Measurements from ENCODE around the gene GOLGA2.
"Not testable (repeated sequence)": the region's sequence is repeated elsewhere in the genome, so short reads cannot be mapped to it uniquely, and the experiment has no call there.

Gene GOLGA2

DNA sequence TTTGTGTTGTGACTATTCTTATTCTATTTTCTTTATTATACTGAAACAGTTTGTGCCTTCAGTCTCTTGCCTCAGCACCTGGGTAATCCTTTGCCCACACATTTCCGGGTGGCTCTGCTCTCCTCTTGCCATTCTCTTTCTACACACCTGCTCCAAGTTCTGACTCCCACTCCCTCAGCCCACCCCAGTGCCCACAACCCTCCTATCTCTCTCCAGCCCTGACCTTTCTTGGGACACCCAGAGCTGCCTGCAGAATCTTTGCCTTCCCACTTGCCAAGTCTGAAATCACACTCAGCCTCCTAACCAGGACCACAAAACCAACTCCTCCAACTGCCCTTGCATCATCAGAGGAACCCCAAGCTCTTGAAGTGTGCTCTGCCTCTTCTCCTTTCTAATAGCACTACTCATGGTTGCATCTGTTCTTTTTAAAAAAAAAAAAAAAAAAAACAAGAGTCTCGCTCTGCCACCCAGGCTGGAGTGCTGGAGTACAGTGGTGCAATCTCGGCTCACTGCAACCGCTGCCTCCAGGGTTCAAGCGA is 4.3 kb upstream of the GOLGA2 start:
- Histone ChIP-seq H3K4me3 (replicated peaks; ENCODE audit: insufficient read depth, low read length) (no peak overlapping the region), H3K27me3 (ENCODE audit: insufficient read depth, poor library complexity, severe bottlenecking) (no peaks in the 10 kb centered on the region), H3K27ac (replicated peaks) (no peak overlapping the region)
- DNase-seq (ENCODE audit: low read depth in 1 of 2, low spot score in 1 of 2): peak; percentile 64 to 90
- TF ChIP-seq, protein P1, sequence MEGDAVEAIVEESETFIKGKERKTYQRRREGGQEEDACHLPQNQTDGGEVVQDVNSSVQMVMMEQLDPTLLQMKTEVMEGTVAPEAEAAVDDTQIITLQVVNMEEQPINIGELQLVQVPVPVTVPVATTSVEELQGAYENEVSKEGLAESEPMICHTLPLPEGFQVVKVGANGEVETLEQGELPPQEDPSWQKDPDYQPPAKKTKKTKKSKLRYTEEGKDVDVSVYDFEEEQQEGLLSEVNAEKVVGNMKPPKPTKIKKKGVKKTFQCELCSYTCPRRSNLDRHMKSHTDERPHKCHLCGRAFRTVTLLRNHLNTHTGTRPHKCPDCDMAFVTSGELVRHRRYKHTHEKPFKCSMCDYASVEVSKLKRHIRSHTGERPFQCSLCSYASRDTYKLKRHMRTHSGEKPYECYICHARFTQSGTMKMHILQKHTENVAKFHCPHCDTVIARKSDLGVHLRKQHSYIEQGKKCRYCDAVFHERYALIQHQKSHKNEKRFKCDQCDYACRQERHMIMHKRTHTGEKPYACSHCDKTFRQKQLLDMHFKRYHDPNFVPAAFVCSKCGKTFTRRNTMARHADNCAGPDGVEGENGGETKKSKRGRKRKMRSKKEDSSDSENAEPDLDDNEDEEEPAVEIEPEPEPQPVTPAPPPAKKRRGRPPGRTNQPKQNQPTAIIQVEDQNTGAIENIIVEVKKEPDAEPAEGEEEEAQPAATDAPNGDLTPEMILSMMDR (IDR thresholded peaks at IDR 0.05; ENCODE audit: insufficient read depth, low read length): no peak
- TF ChIP-seq POLR2AphosphoS5 (IDR thresholded peaks at IDR 0.05; ENCODE audit: low read depth) (peak; percentile 44; the same call in 1 of the 2 replicates), SPI1 (IDR thresholded peaks at IDR 0.05; ENCODE audit: borderline replicate concordance, low read depth) (peak; percentile 69; the same call in 1 of the 2 replicates)

DNA sequence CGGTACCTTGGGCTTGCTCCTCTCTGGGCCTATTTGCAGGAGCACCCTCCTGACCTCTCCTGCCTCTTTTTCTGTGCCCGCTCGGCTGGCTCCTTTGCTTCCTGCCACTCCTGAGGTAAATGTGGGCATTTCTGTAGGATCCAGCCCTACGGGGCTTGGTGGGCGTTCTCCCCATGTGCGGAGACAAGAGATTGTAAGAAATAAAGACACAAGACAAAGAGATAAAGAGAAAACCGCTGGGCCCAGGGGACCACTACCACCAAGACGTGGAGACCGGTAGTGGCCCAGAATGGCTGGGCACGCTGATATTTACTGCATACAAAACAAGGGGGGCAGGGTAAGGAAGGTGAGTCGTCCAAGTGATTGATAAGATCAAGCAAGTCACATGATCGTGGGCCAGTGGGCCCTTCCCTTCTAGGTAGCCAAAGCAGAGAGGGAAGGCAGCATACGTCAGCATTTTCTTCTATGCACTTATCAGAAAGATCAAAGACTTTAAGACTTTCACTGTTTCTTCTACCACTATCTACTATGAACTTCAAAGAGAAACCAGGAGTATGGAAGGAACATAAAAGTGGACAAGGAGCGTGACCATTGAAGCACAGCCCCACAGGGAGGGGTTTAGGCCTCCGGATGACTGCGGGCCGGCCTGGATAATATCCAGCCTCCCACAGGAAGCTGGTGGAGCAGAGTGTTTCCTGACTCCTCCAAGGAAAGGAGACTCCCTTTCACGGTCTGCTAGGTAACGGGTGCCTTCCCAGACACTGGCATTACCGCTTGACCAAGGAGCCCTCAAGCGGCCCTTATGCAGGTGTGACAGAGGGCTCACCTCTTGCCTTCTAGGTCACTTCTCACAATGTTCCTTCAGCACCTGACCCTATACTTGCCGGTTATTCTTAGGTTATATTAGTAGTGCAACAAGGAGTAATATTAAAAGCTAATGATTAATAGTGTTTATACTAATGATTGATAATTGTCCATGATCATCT is 3.6 kb upstream of the GOLGA2 start:
- not testable (repeated sequence) for H3K4me3 ChIP-seq (replicated peaks; ENCODE audit: insufficient read depth, low read length); DNase-seq (ENCODE audit: low read depth in 1 of 2, low spot score in 1 of 2); H3K27me3 ChIP-seq (ENCODE audit: insufficient read depth, poor library complexity, severe bottlenecking); H3K27ac ChIP-seq (replicated peaks)

DNA sequence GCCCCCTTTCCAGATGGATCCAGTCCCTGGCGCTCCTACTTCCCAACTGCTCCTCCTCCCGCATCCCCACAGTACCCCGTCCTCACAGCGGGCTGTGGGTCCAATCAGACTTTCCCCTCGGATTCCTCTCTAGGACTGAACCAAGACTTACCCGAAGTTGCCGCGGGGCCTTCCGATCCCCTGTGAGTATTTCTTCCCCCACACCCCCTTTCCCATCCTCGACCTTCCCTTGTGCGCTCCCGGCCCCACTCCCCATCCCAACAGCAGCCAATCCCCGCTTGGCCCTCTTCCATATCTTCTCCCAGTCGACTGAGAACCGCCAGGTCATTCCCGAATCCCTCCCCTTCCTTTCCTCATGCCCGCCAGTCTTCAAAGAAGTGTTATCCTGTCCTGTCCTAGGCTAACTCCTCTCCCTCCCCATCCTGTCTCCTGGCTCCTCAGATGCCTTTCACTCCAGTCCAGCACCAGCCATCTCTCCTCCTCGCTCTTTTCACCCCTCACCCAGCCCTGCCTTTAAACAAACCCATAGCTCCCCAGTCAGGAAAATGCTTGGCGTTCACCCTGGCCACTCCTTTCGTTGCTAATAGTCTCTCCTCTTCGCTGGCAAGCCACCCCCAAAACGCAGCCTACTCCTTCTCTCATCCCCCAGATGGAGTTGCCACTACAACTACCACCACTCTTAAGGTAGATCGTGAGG is 915 bp upstream of the GOLGA2 start:
- TF ChIP-seq GABPA (IDR thresholded peaks at IDR 0.05; ENCODE audit: low read depth) (no peak), SPI1 (IDR thresholded peaks at IDR 0.05; ENCODE audit: borderline replicate concordance, low read depth) (no peak), POLR2AphosphoS5 (IDR thresholded peaks at IDR 0.05; ENCODE audit: low read depth) (no peak)
- TF ChIP-seq, protein P1 (IDR thresholded peaks at IDR 0.05; ENCODE audit: insufficient read depth, low read length): no peak
- TF ChIP-seq, protein P2, sequence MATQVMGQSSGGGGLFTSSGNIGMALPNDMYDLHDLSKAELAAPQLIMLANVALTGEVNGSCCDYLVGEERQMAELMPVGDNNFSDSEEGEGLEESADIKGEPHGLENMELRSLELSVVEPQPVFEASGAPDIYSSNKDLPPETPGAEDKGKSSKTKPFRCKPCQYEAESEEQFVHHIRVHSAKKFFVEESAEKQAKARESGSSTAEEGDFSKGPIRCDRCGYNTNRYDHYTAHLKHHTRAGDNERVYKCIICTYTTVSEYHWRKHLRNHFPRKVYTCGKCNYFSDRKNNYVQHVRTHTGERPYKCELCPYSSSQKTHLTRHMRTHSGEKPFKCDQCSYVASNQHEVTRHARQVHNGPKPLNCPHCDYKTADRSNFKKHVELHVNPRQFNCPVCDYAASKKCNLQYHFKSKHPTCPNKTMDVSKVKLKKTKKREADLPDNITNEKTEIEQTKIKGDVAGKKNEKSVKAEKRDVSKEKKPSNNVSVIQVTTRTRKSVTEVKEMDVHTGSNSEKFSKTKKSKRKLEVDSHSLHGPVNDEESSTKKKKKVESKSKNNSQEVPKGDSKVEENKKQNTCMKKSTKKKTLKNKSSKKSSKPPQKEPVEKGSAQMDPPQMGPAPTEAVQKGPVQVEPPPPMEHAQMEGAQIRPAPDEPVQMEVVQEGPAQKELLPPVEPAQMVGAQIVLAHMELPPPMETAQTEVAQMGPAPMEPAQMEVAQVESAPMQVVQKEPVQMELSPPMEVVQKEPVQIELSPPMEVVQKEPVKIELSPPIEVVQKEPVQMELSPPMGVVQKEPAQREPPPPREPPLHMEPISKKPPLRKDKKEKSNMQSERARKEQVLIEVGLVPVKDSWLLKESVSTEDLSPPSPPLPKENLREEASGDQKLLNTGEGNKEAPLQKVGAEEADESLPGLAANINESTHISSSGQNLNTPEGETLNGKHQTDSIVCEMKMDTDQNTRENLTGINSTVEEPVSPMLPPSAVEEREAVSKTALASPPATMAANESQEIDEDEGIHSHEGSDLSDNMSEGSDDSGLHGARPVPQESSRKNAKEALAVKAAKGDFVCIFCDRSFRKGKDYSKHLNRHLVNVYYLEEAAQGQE (IDR thresholded peaks at IDR 0.05; ENCODE audit: insufficient replicate concordance, low read depth): no peak
- no peak for DNase-seq (ENCODE audit: low read depth in 1 of 2, low spot score in 1 of 2)
- peak overlapping the region; percentile 64 for H3K27ac ChIP-seq (replicated peaks)

DNA sequence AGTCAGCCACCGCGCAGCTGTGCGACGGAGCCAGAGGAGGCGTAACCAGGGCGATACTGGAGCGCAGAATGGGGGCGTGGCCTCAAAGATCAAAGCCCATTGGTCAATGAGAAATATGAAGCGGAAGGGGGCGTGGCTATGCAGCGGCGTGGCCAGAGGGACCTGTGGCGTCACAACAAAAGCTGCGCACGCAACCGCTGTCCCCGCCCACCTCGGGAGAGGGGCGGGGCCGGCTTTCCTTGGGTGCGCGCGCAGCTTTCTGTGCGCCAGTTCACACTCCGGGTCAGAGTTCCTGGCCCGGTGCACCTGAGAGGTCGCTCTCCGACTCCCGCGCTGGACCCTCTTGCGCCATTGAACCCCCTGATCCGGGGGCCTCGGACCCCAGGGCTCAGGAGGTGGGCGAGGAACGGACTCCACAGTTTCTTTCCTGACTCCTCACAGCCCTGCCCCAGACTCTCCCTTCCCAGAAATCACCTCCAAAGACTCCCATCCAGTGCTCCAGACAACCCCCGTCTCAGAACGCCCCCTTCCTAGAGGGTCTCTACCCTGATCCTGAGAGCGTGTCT is 284 bp upstream of the GOLGA2 start, which contains the start of gene SWI5:
Gene SWI5 (plus strand): TSS at position 269 of the 566 bp plus-strand sequence.
- H3K27ac ChIP-seq (replicated peaks): peak within 1 kb of the TSS; percentile 66
- H3K27me3 ChIP-seq (ENCODE audit: insufficient read depth, poor library complexity, severe bottlenecking): no peaks in the 10 kb centered on the region
- peak within 1 kb of the TSS; percentile 96 for H3K4me3 ChIP-seq (replicated peaks; ENCODE audit: insufficient read depth, low read length)
- DNase-seq (ENCODE audit: low read depth in 1 of 2, low spot score in 1 of 2): peak; percentile 97 to 99
- TF ChIP-seq SPI1 (IDR thresholded peaks at IDR 0.05; ENCODE audit: borderline replicate concordance, low read depth) (no peak; the same call in 1 of the 2 replicates), GABPA (IDR thresholded peaks at IDR 0.05; ENCODE audit: low read depth) (no peak), POLR2AphosphoS5 (IDR thresholded peaks at IDR 0.05; ENCODE audit: low read depth) (peak; percentile 75)
- TF ChIP-seq, protein P1 (IDR thresholded peaks at IDR 0.05; ENCODE audit: insufficient read depth, low read length): no peak
- TF ChIP-seq, protein P2 (IDR thresholded peaks at IDR 0.05; ENCODE audit: insufficient replicate concordance, low read depth): peak; percentile 23

More for the DNA sequence above, 915 bp upstream of the GOLGA2 start:
- Histone ChIP-seq H3K4me3 (replicated peaks; ENCODE audit: insufficient read depth, low read length) (peak overlapping the region; percentile 72), H3K27me3 (ENCODE audit: insufficient read depth, poor library complexity, severe bottlenecking) (no peaks in the 10 kb centered on the region)

All from HL-60 (cell line).